ENCODE results near the gene E2F6. TPM values are rescaled to one million over a fixed set of nuclear protein-coding genes. Genes with fewer than 3 reads are reported as not detected.
A peak's percentile ranks its signal among the peaks of the same experiment; 100 is the strongest.

Gene E2F6
- total and polyA plus RNA-seq, 2 of the 13 experiments (the other 11 are each of a cell fraction or from before 2014, with no cell fraction given): 27.3 to 36.0 TPM

DNA sequence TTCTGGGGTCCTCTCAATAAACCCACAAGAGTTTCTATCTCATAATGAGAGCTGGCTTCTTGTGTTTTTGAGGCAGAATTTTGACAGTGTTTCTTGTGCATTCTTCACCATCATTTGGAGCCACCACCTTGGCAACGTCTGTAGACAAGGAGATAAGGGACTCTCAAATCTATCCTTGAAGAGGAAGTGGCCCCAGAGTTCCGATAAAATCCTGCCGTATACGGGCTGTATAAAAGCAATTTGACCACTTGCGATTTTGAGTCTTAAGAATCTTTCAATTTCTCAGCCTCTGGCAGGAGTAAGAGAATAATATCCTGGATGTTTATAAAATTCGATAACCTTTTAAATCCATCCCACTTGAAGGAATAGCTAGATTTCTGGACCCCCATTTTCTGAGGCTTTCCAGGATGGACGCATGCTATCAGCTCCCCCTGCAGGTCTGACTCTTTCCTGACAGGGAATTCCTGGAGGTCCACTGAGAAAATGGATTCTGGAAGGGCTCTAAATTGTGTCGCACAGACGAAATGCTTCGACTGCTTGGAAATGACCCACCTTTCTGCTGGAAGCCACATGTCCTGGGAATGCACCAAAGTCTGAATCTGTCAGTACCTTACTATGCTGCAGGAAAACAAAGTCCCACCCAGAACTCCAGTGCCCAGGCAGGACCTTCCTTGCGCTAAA, 54.1 kb downstream of the E2F6 start (continued):
- TF ChIP-seq, protein P1, sequence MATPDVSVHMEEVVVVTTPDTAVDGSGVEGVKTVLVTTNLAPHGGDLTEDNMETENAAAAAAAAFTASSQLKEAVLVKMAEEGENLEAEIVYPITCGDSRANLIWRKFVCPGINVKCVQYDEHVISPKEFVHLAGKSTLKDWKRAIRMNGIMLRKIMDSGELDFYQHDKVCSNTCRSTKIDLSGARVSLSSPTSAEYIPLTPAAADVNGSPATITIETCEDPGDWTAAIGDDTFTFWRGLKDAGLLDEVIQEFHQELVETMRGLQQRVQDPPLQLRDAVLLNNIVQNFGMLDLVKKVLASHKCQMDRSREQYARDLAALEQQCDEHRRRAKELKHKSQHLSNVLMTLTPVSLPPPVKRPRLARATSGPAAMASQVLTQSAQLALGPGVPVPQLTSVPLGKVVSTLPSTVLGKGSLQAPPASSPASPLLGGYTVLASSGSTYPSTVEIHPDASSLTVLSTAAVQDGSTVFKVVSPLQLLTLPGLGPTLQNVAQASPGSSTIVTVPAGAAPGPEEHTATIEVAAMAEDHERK (CRISPR knock-in tag; IDR thresholded peaks at IDR 0.05; ENCODE audit: low read depth): no peak
- TF ChIP-seq U2AF1 (optimal IDR thresholded peaks at IDR 0.05; ENCODE audit: low read depth, low read length) (no peak), ZNF207 (IDR thresholded peaks at IDR 0.05; ENCODE audit: borderline replicate concordance) (no peak), GTF3A (CRISPR knock-in tag; conservative IDR thresholded peaks at IDR 0.05) (no peak), ZNF883 (CRISPR knock-in tag; IDR thresholded peaks at IDR 0.05; ENCODE audit: not compliant biosample characterization) (no peak), JUND (CRISPR knock-in tag; IDR thresholded peaks at IDR 0.05) (no peak), SALL1 (CRISPR knock-in tag; IDR thresholded peaks at IDR 0.05) (peak; percentile 42; the same call in 1 of the 2 replicates), PHB2 (IDR thresholded peaks at IDR 0.05; ENCODE audit: partially characterized antibody) (no peak), ZMYM3 (CRISPR knock-in tag; IDR thresholded peaks at IDR 0.05) (no peak), PRMT3 (CRISPR knock-in tag; IDR thresholded peaks at IDR 0.05; ENCODE audit: borderline replicate concordance, low read depth) (no peak), RBM39 (IDR thresholded peaks at IDR 0.05; ENCODE audit: low read depth, low read length, poor library complexity, severe bottlenecking) (no peak), NFRKB (IDR thresholded peaks at IDR 0.05) (no peak), MYNN (CRISPR knock-in tag; IDR thresholded peaks at IDR 0.05; ENCODE audit: low read depth) (no peak), SP4 (CRISPR knock-in tag; IDR thresholded peaks at IDR 0.05) (peak; percentile 38; the same call in 1 of the 2 replicates), FOXC1 (CRISPR knock-in tag; IDR thresholded peaks at IDR 0.05; ENCODE audit: borderline replicate concordance) (no peak), ZNF598 (CRISPR knock-in tag; IDR thresholded peaks at IDR 0.05; ENCODE audit: borderline replicate concordance) (no peak), BCL6 (CRISPR knock-in tag; IDR thresholded peaks at IDR 0.05) (peak; percentile 71), ZNF670 (CRISPR knock-in tag; IDR thresholded peaks at IDR 0.05; ENCODE audit: borderline replicate concordance) (no peak), GTF2F1 (IDR thresholded peaks at IDR 0.05; ENCODE audit: low read length) (no peak), ZNF432 (CRISPR knock-in tag; IDR thresholded peaks at IDR 0.05; ENCODE audit: borderline replicate concordance) (no peak)
- TF ChIP-seq, protein P2, sequence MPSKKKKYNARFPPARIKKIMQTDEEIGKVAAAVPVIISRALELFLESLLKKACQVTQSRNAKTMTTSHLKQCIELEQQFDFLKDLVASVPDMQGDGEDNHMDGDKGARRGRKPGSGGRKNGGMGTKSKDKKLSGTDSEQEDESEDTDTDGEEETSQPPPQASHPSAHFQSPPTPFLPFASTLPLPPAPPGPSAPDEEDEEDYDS (CRISPR knock-in tag; IDR thresholded peaks at IDR 0.05): no peak
- TF ChIP-seq, protein P3, sequence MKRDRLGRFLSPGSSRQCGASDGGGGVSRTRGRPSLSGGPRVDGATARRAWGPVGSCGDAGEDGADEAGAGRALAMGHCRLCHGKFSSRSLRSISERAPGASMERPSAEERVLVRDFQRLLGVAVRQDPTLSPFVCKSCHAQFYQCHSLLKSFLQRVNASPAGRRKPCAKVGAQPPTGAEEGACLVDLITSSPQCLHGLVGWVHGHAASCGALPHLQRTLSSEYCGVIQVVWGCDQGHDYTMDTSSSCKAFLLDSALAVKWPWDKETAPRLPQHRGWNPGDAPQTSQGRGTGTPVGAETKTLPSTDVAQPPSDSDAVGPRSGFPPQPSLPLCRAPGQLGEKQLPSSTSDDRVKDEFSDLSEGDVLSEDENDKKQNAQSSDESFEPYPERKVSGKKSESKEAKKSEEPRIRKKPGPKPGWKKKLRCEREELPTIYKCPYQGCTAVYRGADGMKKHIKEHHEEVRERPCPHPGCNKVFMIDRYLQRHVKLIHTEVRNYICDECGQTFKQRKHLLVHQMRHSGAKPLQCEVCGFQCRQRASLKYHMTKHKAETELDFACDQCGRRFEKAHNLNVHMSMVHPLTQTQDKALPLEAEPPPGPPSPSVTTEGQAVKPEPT (CRISPR knock-in tag; IDR thresholded peaks at IDR 0.05; ENCODE audit: low read depth): no peak
- TF ChIP-seq, protein P4, sequence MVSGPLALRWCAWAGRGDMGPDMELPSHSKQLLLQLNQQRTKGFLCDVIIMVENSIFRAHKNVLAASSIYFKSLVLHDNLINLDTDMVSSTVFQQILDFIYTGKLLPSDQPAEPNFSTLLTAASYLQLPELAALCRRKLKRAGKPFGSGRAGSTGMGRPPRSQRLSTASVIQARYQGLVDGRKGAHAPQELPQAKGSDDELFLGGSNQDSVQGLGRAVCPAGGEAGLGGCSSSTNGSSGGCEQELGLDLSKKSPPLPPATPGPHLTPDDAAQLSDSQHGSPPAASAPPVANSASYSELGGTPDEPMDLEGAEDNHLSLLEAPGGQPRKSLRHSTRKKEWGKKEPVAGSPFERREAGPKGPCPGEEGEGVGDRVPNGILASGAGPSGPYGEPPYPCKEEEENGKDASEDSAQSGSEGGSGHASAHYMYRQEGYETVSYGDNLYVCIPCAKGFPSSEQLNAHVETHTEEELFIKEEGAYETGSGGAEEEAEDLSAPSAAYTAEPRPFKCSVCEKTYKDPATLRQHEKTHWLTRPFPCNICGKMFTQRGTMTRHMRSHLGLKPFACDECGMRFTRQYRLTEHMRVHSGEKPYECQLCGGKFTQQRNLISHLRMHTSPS (CRISPR knock-in tag; IDR thresholded peaks at IDR 0.05; ENCODE audit: low read depth): no peak
- TF ChIP-seq, protein P5, sequence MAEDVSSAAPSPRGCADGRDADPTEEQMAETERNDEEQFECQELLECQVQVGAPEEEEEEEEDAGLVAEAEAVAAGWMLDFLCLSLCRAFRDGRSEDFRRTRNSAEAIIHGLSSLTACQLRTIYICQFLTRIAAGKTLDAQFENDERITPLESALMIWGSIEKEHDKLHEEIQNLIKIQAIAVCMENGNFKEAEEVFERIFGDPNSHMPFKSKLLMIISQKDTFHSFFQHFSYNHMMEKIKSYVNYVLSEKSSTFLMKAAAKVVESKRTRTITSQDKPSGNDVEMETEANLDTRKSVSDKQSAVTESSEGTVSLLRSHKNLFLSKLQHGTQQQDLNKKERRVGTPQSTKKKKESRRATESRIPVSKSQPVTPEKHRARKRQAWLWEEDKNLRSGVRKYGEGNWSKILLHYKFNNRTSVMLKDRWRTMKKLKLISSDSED (CRISPR knock-in tag; IDR thresholded peaks at IDR 0.05): no peak

Data from HepG2 (cell line).